GM21447 (cell line): ENCODE data around the gene FAM177A1.
"Not testable (repeated sequence)": the region's sequence is repeated elsewhere in the genome, so short reads cannot be mapped to it uniquely, and the experiment has no call there.

Source experiments
- ATAC-seq: cut with Tn5 transposase; IDR thresholded peaks from one replicate; pipeline ENCODE4 v1.9.1; 2021; ENCODE audit not compliant: unreplicated experiment

The FAM177A1 gene

GRCh38 chr14:35061113-35061791 lies 15.2 kb downstream of the FAM177A1 start:
- ATAC-seq = not testable (repeated sequence)

DNA sequence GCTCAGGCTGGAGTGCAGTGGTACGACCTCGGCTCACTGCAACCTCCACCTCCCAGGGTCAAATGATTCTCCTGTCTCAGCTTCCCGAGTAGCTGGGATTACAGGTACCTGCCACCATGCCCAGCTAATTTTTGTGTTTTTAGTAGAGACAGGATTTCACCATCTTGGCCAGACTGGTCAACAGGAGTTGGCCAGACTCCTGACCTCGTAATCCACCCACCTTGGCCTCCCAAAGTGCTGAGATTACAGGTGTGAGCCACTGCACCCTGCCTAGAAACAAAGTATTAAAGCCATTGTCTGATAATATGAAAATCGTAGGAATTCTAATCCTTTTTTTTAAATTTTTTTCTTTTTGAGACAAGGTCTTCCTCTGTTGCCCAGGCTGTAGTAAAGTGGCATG lies 19.7 kb downstream of the FAM177A1 start:
- not testable (repeated sequence) for ATAC-seq

DNA sequence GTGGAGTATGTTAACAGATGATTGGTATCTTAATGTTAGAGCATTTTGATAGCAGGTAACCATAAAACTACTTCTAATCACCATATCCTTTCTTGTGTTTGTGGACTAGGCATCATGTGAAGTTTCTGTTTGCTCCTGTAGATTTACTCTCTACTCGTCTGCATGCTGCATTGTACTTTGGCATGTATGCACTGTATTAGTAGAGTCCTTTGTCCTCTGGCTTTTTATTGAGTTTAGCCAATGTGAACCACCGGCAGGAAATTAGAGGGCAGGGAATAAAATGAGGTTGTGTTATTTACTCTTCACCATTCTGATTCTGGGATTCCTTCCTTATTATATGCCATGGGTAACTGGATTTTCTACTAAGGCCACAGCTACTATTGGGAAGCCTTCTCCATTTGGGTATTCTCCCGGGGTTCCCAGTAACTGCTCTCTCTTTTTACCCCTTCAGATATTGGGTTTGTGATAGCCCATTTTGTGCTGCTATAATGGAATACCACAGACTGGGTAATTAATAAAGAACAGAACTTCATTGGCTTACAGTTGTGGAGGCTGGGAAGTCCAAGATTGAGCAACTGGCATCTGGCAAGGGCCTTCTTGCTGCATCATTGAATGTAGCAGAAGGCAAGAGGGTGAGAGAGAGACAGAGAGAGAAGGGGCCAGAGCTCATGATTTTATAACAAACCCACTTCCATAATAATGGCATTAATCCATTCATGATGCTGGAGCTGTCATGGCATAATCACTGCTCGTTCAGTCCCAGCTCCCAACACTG lies 22.4 kb downstream of the FAM177A1 start:
- ATAC-seq = no peak

DNA sequence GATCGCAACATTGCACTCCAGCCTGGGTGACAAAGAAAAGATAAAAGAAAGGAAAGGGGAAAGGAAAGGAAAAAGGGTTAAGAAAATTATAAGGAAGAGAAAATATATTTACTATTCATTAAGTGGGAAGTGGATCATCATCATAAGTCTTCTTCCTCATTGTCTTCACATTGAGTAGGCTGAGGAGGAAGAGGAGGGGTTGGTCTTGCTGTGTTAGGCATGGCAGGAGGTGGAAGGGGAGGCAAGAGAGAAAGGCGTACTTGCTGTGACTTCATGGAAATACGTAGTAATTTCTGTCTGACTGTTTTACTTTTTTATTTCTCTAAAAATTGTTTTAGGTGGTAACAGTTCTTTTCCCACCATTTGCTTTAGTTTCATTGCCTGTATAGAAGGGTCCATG lies 26.2 kb downstream of the FAM177A1 start:
- no peak for ATAC-seq

- no peak for ATAC-seq
Observed at GRCh38 chr14:35073486-35073885, 27.4 kb downstream of the FAM177A1 start.

- ATAC-seq = no peak
Observed at GRCh38 chr14:35078082-35078481, 32.0 kb downstream of the FAM177A1 start.

GRCh38 chr14:35079742-35080141 lies 33.7 kb downstream of the FAM177A1 start:
- no peak for ATAC-seq

DNA sequence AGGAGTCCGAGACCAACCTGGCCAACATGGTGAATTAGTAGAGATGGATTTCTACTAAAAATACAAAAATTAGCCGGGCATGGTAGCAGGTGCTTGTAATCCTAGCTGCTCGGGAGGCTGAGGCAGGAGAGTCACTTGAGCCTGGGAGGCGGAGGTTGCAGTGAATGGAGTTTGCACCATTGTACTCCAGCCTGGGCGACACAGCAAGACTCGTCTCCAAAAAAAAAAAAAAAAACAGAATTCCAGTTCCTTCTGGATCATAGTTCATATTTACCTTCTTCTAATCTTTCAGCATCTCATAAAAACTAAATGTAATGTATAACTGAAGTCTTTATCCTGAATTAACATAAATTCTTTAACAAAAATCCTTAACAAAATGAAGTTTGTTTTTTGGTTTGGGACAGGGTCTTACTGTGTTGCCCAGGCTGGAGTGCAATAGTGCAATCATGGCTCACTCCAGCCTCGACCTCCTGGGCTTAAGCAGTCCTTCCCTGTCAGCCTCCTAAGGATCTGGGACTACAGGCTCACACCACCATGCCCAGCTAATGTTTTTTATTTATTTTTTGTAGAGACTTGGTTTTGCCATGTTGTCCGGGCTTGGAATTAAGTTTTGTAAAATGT lies 37.6 kb downstream of the FAM177A1 start:
- no peak for ATAC-seq

DNA sequence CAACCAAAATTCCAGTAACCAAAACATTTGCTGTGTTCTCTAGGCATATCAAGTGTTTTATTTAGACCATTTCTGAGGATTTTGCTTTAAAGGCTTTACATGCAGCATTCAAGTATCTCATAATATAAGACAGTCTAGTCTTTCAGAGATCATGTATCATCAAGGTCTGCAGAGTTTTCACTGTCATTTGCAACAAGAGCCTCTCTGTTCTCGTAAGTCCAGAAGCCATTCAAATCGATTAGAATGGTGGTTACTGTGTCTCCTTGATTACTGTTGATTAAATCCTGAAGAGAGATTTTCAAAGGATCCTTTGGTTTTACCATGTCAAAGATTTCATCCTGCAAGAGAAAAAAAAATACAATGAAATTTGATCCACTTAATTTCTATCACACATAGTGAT lies 39.4 kb downstream of the FAM177A1 start:
- ATAC-seq = no peak

GRCh38 chr14:35088514-35088913 lies 42.4 kb downstream of the FAM177A1 start:
- no peak for ATAC-seq

GRCh38 chr14:35094645-35095044 lies 48.6 kb downstream of the FAM177A1 start:
- ATAC-seq = not testable (repeated sequence)

DNA sequence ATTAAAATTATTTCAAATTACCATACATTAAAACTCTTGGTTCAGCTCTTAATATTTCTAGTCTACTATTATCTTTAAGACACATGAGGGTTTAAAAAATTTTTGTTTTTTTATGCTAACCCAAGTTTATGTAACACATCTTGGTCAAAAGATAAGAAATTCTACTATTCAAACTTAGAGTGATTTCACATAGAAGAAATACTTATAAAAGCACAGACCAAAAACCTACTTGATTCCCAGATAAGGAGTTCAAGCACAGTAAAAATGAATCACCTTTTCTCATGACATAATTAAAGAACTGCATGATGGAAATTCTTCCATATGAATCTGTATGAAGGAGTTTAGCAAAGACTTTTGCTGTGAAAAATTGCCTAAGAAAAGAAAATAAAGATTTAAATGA lies 61.8 kb downstream of the FAM177A1 start:
- no peak for ATAC-seq

DNA sequence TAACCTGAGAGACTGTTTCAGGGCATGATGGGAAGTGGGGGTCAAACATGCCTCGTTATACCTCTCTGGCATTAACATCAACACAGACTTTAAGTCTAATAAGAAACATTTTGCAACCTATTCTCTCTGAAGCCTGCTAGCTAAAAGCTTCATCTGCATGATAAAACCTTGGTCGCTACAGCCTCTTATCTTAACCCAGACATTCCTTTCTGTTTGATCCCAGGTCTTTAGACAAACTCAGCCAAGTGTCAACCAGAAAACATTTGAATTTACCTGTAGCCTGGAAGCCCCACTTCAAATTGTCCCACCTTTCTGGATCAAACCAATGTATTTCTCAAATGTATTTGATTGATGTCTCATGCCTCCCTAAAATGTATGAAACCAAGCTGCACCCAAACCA lies 66.6 kb downstream of the FAM177A1 start:
- ATAC-seq = no peak

- no peak for ATAC-seq
Observed at GRCh38 chr14:35113308-35113950, 67.4 kb downstream of the FAM177A1 start.

GRCh38 chr14:35114036-35114435 lies 68.0 kb downstream of the FAM177A1 start:
- ATAC-seq = no peak

GRCh38 chr14:35116242-35116641 lies 70.2 kb downstream of the FAM177A1 start:
- no peak for ATAC-seq

DNA sequence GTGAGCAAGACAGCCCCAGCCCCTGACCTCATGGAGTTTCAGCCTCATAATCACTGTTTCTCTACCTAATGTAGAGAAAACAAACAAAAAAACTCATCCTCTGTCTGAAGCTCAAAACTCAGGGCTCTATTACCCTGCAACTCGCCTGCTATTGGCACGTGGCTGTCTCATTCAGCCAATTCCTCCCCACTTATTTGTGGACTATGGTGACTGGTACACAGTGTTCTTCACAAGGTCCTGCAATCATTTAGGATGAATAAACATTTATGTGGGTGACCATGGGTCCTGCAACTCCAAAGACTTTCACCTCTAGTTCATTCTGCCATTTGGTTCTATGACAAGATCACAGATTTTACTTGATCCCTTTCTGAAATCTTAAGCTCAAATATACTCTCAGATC lies 71.0 kb downstream of the FAM177A1 start:
- no peak for ATAC-seq

GRCh38 chr14:35121026-35121886 lies 75.2 kb downstream of the FAM177A1 start:
- peak; percentile 2 for ATAC-seq

GRCh38 chr14:35121887-35122695 lies 76.0 kb downstream of the FAM177A1 start, which contains the start of the genes PPP2R3C and PRORP:
Gene PPP2R3C, minus strand, starts transcription at chr14:35121990. Its CDS starts 31 bp downstream, at chr14:35121959.
Gene PRORP, plus strand, starts transcription at chr14:35122552. Its CDS starts 694 bp downstream, at chr14:35123246.
- ATAC-seq = peak; percentile 82
